Ovary (tissue), 3 donors: ENCODE results near the gene IDE.

ENCODE experiments used
- CTCF ChIP-seq, 3 donors: fragments of 450-650 bp in 2 of 3; fragments of 200-600 bp in 1 of 3; IDR thresholded peaks; one replicate each; pipeline versions ENCODE4 v1.5.1 to v1.8.0; 2016 to 2022; ENCODE audit warnings: antibody characterized with exemption in 3 of 3, mild to moderate bottlenecking in 1 of 3
- POLR2A ChIP-seq: fragments of 450-650 bp; IDR thresholded peaks from one replicate; pipeline ENCODE4 v1.6.1; 2017; ENCODE audit warnings: antibody characterized with exemption, mild to moderate bottlenecking, moderate library complexity
- donor health status: DM: no; HTN: no; CAD: no.

- TF ChIP-seq POLR2A (no peak), CTCF (IDR thresholded peaks at IDR 0.05) (no peak)
These were observed 93.5 kb downstream of the IDE start for GRCh38 chr10:92480413-92480812.
